Measurements from ENCODE around the gene DOCK10. TPM values are rescaled to one million over a fixed set of nuclear protein-coding genes. Genes with fewer than 3 reads are reported as not detected.

The DOCK10 gene
- under 0.01 and 1.1 TPM in 2 replicates for total RNA-seq

DNA sequence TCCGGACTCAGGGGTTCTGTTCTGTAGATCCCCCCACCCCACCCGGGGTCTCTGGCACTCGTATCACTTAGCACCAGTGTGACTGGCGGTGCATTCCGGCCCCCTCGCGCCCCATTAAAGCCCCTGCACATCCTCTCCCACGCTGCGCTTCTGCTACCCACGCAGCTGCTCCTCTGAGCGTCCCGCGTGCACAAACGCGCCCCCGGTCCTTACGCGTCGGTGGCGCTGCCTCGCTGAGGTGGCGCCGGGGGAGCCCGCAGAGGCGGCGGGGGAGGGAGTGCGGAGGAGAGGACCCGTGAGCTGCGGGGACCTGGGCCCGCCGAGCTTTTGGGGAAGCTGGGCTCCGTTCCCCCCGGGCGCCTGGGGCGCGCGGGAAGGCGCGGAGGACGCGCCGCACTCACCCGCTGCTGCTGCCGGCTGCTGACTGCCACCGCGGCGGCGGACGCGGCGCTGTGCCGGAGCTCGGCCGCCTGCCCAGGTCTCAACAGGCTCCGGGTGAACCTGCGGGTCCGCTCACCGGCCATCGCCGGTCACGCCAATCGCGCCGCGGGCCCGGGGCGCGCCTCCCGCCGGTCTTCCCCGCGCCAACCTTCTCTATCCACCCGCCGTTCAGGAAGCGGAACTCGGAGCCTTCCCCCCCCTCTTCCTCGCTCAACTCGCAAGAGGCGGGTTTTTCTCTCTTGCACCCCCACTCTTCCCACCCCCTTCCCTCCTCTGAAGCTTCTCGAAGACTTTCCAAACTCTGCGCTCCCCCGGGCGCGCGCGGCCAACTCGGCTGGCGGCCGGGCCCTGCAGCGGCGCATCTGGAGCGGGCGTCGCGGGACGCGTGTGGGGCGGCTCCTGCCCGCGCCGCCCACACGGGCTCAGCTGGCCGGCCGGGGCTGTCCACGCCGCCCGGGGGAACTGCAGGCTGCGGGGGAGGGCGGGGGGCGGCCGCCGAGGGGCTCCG, at the start of gene DOCK10:
TSS of gene DOCK10 (minus strand) at position 618 of the 949 bp plus-strand sequence. CDS start at position 524, 94 bp downstream.
- DNase-seq (ENCODE audit: low read depth) = no peak
- FAIRE-seq = no peak
- H3K4me3 ChIP-seq (ENCODE audit: low read depth, low read length) = peak within 1 kb of the TSS; percentile 34
- no peaks in the 10 kb centered on the region for H3K36me3 ChIP-seq (ENCODE audit: control insufficient read depth, insufficient read depth, low read length)
- TF ChIP-seq, protein P1, sequence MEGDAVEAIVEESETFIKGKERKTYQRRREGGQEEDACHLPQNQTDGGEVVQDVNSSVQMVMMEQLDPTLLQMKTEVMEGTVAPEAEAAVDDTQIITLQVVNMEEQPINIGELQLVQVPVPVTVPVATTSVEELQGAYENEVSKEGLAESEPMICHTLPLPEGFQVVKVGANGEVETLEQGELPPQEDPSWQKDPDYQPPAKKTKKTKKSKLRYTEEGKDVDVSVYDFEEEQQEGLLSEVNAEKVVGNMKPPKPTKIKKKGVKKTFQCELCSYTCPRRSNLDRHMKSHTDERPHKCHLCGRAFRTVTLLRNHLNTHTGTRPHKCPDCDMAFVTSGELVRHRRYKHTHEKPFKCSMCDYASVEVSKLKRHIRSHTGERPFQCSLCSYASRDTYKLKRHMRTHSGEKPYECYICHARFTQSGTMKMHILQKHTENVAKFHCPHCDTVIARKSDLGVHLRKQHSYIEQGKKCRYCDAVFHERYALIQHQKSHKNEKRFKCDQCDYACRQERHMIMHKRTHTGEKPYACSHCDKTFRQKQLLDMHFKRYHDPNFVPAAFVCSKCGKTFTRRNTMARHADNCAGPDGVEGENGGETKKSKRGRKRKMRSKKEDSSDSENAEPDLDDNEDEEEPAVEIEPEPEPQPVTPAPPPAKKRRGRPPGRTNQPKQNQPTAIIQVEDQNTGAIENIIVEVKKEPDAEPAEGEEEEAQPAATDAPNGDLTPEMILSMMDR (IDR thresholded peaks at IDR 0.05; ENCODE audit: insufficient read depth, low read length, severe bottlenecking) = no peak
- peaks cover 25% of the 10 kb centered on the region for H3K27me3 ChIP-seq (ENCODE audit: control insufficient read depth, insufficient read depth, low read length)

DNA sequence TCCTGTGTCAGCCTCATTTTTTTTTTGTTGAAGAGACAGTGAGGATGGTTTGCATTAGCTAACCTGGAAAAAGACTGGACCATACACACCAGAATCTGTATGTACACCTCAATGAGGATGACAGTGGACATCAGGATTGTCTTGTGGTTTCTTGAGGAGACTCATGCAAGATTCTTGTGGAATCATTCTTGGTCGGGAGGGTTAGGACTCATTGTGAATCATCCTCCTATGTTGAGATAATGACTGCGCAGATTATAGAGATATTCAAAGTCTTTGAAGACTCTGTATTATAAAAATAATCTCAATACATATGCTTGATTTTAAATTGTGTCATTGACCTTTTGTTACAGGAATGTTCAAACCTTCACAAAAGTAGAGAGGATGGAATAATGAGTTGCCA, 49.1 kb upstream of the DOCK10 start:
- TF ChIP-seq, protein P1 (IDR thresholded peaks at IDR 0.05; ENCODE audit: insufficient read depth, low read length, severe bottlenecking) = no peak
- DNase-seq (ENCODE audit: low read depth) (peak; percentile 97), FAIRE-seq (peak; percentile 52)
- Histone ChIP-seq H3K27me3 (ENCODE audit: control insufficient read depth, insufficient read depth, low read length) (no peaks in the 10 kb centered on the region), H3K36me3 (ENCODE audit: control insufficient read depth, insufficient read depth, low read length) (no peaks in the 10 kb centered on the region), H3K4me3 (ENCODE audit: low read depth, low read length) (no peak overlapping the region)

DNA sequence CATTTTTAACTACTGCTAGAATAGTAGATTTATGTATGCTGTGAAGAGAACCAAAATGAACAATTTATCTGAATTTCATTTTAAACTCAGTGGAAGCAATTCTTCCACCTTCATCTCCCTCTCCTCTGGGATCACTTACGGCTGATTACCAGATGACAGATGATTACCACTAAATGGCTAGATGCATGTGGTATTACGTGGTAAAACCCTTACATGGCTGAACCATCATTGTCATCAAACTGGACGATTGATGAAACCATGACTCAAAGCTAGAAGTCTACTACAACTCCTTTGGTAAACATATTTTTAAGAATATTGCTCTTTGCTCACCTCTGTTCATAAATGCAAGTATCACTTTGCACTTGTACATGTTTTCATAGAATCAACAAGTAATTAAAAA, 48.5 kb upstream of the DOCK10 start:
- H3K4me3 ChIP-seq (ENCODE audit: low read depth, low read length) = no peak overlapping the region
- TF ChIP-seq, protein P1 (IDR thresholded peaks at IDR 0.05; ENCODE audit: insufficient read depth, low read length, severe bottlenecking) = no peak
- no peaks in the 10 kb centered on the region for H3K27me3 ChIP-seq (ENCODE audit: control insufficient read depth, insufficient read depth, low read length)
- H3K36me3 ChIP-seq (ENCODE audit: control insufficient read depth, insufficient read depth, low read length) = no peaks in the 10 kb centered on the region
- DNase-seq (ENCODE audit: low read depth) = peak; percentile 79
- no peak for FAIRE-seq

DNA sequence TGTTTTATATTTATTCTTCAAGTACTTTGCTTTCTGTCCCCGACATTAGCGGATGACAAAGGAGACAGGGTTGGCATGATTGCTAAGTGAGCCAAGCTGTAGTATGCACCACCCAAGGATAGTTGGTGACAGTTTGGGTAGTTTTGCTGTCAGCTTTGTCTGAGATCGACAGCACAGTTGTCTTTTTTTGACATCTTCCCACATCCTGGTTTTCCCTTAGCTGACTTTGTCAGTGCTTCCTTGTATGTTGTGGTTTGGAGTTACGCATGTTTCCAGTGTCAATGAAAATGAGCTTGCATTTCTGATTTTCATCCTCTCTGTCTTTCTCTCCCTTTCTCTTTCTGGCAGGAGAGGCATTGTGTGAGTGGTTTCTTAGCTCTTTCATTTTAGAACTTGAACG, 44.6 kb upstream of the DOCK10 start:
- TF ChIP-seq, protein P1 (IDR thresholded peaks at IDR 0.05; ENCODE audit: insufficient read depth, low read length, severe bottlenecking) = no peak
- DNase-seq (ENCODE audit: low read depth) = no peak
- no peak for FAIRE-seq
- Histone ChIP-seq H3K27me3 (ENCODE audit: control insufficient read depth, insufficient read depth, low read length) (no peaks in the 10 kb centered on the region), H3K36me3 (ENCODE audit: control insufficient read depth, insufficient read depth, low read length) (no peaks in the 10 kb centered on the region), H3K4me3 (ENCODE audit: low read depth, low read length) (no peak overlapping the region)

DNA sequence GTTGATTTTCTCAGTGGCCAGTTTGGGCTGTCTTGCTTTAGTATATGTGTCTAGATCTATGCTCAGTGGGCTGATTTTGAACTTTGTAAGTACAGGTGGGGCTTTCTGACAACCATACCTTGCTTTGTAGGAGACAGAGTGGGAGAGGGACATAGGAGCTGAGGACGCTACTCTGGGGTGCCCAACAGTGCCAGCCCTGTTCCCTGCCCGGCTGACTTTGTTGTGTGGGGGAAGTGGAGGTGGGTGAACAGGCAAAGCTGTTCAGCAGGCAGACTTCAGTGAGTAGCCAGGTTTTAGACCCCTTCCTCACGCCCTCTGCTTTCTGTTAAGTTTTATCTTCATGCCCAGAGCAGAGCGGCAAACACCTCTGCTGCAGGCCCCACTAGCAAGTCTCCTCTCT, 44.2 kb upstream of the DOCK10 start:
- FAIRE-seq = no peak
- no peaks in the 10 kb centered on the region for H3K36me3 ChIP-seq (ENCODE audit: control insufficient read depth, insufficient read depth, low read length)
- no peak overlapping the region for H3K4me3 ChIP-seq (ENCODE audit: low read depth, low read length)
- no peak for DNase-seq (ENCODE audit: low read depth)
- TF ChIP-seq, protein P1 (IDR thresholded peaks at IDR 0.05; ENCODE audit: insufficient read depth, low read length, severe bottlenecking) = no peak
- H3K27me3 ChIP-seq (ENCODE audit: control insufficient read depth, insufficient read depth, low read length) = no peaks in the 10 kb centered on the region

All from bronchial epithelial cell (primary cell).